ENCODE data around the gene METAP1D. TPM values are rescaled to one million over a fixed set of nuclear protein-coding genes. Genes with fewer than 3 reads are reported as not detected.

The METAP1D gene
- total and polyA plus RNA-seq, 2 of the 4 experiments (the other 2 are of a cell fraction), result 3.4 to 5.5 TPM

DNA sequence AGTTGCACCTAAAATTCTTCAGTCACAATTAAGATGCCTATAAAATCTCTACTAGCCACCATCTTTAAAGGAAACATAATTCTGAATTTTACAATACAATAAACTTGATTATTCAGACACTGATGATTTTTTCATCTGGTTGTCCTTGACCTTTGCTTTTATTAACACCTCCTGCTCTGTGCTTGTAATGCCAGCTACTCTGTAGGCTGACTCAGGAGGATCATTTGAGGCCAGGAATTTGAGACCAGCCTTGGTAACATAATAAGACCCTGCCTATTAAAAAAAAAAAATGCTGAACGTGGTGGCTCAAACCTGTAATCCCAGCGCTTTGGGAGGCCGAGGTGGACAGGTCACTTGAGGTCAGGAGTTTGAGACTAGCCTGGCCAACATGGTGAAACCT is 39.2 kb upstream of the METAP1D start:
- intact Hi-C loops (cut with micrococcal nuclease) (no loop called here), dilution Hi-C loops (cut with HindIII; ENCODE audit: low sequenced_read_pairs, unreplicated experiment) (no loop called here), in situ Hi-C loops (cut with MboI; ENCODE audit: low sequenced_read_pairs) (no loop called here)
- Histone ChIP-seq H3K23ac (ENCODE audit: low read depth, low read length) (no peak overlapping the region), H2BK120ac (ENCODE audit: low read depth, low read length) (no peak overlapping the region), H2BK5ac (ENCODE audit: low read depth, low read length, poor library complexity, severe bottlenecking) (no peak overlapping the region), H3K9me3 (ENCODE audit: control insufficient read depth, insufficient read depth, low read length) (0 out of 2 replicates have a peak, but pooled peaks cover 1% of the 10 kb centered on the region), H3K36me3 (ENCODE audit: control insufficient read depth, insufficient read depth, low read length) (peaks cover 3% of the 10 kb centered on the region; the same call in 1 of the 2 replicates), H2BK15ac (ENCODE audit: low read depth, low read length) (no peak overlapping the region), H2AFZ (replicated peaks; ENCODE audit: low read length, poor library complexity) (no peak overlapping the region), H3K56ac (ENCODE audit: extremely low read depth, insufficient read depth, low read length) (no peak overlapping the region), H2BK20ac (ENCODE audit: low read depth, low read length) (no peak overlapping the region), H2AK9ac (replicated peaks; ENCODE audit: low read depth, low read length, poor library complexity) (no peak overlapping the region), H3K27ac (ENCODE audit: insufficient read depth, low read length) (no peak overlapping the region), H3K79me1 (ENCODE audit: low read depth in 1 of 2, low read length in 2 of 2) (peaks cover 12 to 40% of the 10 kb centered on the region in 2 experiments), H4K20me1 (ENCODE audit: insufficient read depth, low read length) (no peaks in the 10 kb centered on the region), H3K4me2 (ENCODE audit: low read depth, low read length) (no peak overlapping the region), H3K4me3 (ENCODE audit: insufficient read depth, low read depth, low read length) (no peak overlapping the region), H3K9me1 (ENCODE audit: insufficient read depth, low read length) (peaks cover 7% of the 10 kb centered on the region), H2AK5ac (ENCODE audit: low read depth, low read length) (no peak overlapping the region), H4K8ac (ENCODE audit: low read depth in 2 of 2, low read length in 2 of 2) (no peak overlapping the region), H4K91ac (ENCODE audit: insufficient read depth, low read depth, low read length) (no peak overlapping the region), H4K5ac (ENCODE audit: low read depth, low read length) (no peak overlapping the region), H3K27me3 (ENCODE audit: control insufficient read depth, insufficient read depth, low read length) (no peaks in the 10 kb centered on the region), H3K4me1 (ENCODE audit: control insufficient read depth, insufficient read depth, low read length) (peaks cover 15% of the 10 kb centered on the region), H3K14ac (replicated peaks; ENCODE audit: low read depth, low read length) (no peak overlapping the region), H3K18ac (ENCODE audit: low read depth, low read length) (no peak overlapping the region), H3K4ac (ENCODE audit: low read depth, low read length) (no peak overlapping the region), H3K9ac (ENCODE audit: low read depth, low read length) (no peak overlapping the region)
- 100% methylated on average over 1 of the region's 3 CpGs; no CpG with 5 or more reads in 1 of the 2 experiments for WGBS, 2 experiments (ENCODE audit: extremely low coverage in 2 of 2, insufficient read length in 1 of 2)
- TF ChIP-seq SMC3 (IDR thresholded peaks at IDR 0.05; ENCODE audit: low read depth, low read length) (no peak), MAZ (IDR thresholded peaks at IDR 0.05; ENCODE audit: borderline replicate concordance, low read depth, low read length) (no peak), NFE2L2 (IDR thresholded peaks at IDR 0.05; ENCODE audit: low read depth, low read length) (no peak), RFX5 (IDR thresholded peaks at IDR 0.05; ENCODE audit: low read depth, low read length) (no peak), CHD1 (IDR thresholded peaks at IDR 0.05; ENCODE audit: low read depth, low read length) (no peak), FOS (IDR thresholded peaks at IDR 0.05; ENCODE audit: low read depth, low read length) (no peak), BHLHE40 (IDR thresholded peaks at IDR 0.05; ENCODE audit: low read depth, low read length) (no peak), ELK1 (IDR thresholded peaks at IDR 0.05; ENCODE audit: borderline replicate concordance, low read depth, low read length) (no peak), RCOR1 (IDR thresholded peaks at IDR 0.05; ENCODE audit: insufficient replicate concordance, low read length) (no peak)
- TF ChIP-seq, protein P1, sequence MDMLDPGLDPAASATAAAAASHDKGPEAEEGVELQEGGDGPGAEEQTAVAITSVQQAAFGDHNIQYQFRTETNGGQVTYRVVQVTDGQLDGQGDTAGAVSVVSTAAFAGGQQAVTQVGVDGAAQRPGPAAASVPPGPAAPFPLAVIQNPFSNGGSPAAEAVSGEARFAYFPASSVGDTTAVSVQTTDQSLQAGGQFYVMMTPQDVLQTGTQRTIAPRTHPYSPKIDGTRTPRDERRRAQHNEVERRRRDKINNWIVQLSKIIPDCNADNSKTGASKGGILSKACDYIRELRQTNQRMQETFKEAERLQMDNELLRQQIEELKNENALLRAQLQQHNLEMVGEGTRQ (IDR thresholded peaks at IDR 0.05; ENCODE audit: low read depth, low read length), result no peak
- ChIA-PET CTCF (interaction anchor here (0.7 kb wide), 1 partner anchor 8 kb away, joined by 4 read pairs; no protein-coding TSS in a partner anchor), POLR2A (ENCODE audit: unreplicated experiment) (no interaction called here)
- BruUV-seq (replicated peaks), result no TSS peak
- DNase-seq (no peak), ATAC-seq (ENCODE audit: low read depth) (no peak)
